HG02852 (cell line): Measurements from ENCODE around the gene SLC16A7.
A peak's percentile ranks its signal among the peaks of the same experiment; 100 is the strongest.
"Not testable (repeated sequence)": the region's sequence is repeated elsewhere in the genome, so short reads cannot be mapped to it uniquely, and the experiment has no call there.

Experiments used
- ATAC-seq: cut with Tn5 transposase; IDR thresholded peaks from one replicate; pipeline ENCODE4 v1.9.1; 2021; ENCODE audit warnings: mild to moderate bottlenecking, moderate library complexity; ENCODE audit not compliant: unreplicated experiment

The SLC16A7 gene

DNA sequence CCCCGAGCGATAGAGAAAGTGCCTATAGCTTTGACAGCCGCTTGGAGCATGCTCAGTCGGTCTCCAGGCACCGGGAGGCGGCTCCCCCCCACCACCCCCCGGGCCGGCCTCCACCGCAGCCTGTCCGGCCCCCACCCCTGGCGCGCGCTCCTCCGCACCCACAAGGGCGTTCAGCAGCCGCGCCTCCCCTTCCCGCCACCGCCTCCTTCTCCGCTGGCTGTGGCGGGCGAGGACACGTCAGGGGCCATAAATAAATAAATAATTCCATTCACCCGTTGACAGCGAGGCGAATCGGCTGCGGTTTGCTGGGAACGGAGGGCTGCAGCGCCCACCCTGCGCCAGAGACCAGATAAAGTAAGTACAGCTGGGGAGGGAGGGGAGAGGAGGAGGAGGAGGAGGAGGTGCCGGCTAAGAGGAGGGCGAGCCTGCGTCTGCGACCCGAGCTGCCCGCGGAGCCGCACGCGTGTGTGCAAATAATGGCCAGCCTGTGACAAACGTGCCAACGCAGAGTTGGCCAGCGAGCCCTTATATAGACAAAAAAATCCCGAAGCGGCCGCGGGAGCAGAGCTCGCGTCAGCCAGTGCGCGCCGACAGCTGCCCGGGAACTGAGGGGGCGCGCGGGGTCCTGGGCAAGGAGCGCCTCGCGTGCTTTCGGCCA lies at the start of gene SLC16A7:
TSS of gene SLC16A7 (plus strand) at position 147 of the 658 bp plus-strand sequence. CDS start 108,773 bp downstream, outside the sequence.
- ATAC-seq, result peak; percentile 57

DNA sequence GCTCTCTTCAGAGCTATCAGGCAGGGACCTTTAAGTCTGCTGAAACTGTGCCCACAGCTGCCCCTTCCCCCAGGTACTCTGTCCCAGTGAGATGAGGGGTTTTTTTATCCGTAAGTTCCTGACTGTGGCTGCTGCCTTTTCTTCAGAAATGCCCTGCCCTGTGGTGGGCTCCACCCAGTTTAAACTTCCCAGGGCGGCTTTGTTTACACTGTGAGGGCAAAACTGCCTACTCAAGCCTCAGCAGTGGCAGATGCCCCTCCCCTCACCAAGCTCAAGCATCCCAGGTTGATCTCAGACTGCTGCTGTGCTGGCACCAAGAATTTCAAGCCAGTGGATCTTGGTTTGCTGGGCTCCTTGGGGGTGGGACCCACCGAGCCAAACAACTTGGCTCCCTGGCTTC lies 46.9 kb upstream of the SLC16A7 start:
- ATAC-seq, result no peak

DNA sequence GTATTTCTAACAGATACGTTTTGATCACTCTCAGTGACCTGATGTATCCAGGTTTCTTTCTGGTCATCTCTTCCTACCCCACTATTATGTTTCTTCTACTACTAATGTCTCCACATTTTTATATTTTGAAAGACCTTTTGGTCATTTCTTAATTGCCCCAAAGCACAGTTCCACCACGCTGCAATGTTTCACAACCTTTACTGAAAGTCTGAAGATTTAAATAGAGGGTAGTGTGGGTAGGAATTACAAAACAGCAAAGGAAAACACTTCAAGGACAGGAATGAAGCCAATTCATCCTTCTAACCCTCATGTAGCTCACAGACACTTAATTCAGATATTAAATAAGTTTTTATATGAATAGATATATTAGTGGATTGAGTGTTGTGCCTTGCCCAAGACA lies 36.1 kb upstream of the SLC16A7 start:
- ATAC-seq, result no peak

DNA sequence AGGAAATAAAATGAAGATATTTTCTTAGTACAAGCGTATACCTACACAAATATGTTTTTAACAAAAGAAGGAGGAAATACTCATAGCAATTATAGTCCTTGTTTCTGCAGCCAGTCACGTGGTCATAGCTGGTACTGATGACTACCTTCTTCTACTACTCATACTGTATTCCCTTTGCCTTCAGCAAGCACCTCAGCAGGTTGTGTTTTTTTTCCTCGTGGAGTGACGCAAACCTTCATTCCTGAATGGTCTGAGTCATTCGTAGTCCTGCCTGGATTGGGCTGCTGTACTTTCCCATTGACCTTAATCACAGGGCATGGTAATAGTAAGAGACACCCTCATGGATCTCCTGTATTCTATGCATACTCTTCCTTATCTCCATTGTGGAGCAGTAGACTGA lies 25.7 kb upstream of the SLC16A7 start:
- no peak for ATAC-seq

DNA sequence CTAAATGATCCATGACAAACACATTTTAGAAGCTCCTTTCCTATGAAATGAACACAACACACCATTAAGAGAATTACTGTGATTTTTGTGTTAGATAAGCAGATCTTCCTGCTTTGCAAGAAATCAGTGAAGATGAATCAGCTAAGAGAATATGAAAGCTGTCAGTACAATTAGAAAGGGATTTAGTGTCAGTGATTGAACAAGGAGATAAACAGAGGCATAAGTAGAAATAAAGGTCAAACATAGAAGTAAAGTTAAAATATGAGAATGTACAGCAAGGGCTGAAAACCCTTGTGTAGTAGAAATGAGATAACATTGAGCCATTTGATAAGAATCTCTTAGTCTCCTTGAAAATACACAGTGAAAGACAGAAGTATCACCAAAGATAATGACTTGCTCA lies 21.4 kb upstream of the SLC16A7 start:
- no peak for ATAC-seq

- ATAC-seq, result no peak
These were observed 20.0 kb upstream of the SLC16A7 start for GRCh38 chr12:59575826-59576225.

- no peak for ATAC-seq
These were observed 17.6 kb upstream of the SLC16A7 start for GRCh38 chr12:59578254-59578653.

DNA sequence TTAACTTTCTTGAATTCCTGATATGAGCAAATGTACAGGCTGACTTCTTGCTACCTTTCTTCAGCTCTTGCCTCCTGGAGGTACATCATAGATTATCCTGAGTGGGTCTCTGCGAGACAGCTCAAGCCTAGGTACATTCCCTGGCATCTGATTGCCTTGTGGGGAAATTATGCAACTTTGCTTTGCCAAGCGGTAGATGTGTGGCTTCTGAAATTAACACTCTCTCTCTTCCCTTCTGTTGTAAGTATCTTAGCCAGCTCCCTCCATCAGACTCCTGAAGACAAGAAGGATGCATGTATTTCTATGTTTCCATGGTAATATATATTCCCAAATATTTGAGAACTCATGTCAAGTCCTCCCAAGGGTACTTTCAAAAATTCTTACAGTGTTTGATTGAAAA lies 16.2 kb upstream of the SLC16A7 start:
- no peak for ATAC-seq

GRCh38 chr12:59580050-59580449 lies 15.8 kb upstream of the SLC16A7 start:
- no peak for ATAC-seq

GRCh38 chr12:59583003-59583712 lies 12.7 kb upstream of the SLC16A7 start:
- no peak for ATAC-seq

- no peak for ATAC-seq
These were observed 8.1 kb upstream of the SLC16A7 start for GRCh38 chr12:59587710-59588109.

DNA sequence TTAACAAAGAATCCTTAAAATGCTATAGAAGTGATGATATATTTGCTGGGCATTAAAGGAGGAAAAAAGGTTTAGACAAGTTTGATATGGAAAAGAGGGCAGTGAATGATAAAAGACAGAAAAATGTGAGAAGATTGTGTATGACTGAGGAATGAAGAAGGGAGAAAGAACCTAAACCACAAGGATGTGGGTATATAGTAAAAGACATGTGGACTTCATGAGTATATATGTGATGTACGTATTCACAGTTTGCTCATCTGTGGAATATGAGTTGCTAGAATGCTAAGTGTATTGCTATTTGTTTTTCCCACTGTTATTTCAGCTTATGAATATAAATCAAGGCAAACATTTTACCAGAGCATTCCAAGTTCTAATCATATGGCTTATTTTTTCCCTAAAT lies 2.1 kb upstream of the SLC16A7 start:
- ATAC-seq, result no peak

GRCh38 chr12:59594943-59595500 lies 807 bp upstream of the SLC16A7 start:
- no peak for ATAC-seq

DNA sequence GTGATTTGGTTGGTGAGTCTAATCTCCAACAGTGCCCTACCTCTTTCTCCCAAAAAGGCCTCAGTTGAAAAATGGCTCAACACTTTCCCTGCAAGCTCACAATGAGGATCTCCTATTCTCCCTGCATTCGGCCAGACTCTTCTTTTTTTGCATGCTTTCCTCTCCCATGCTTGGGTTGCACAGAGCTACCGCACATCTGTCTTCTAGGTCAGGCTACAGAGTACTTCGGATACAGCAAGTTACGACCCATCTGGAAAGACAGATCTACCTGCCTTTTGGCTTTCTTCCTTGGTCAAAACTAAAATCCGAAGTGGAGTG lies 305 bp upstream of the SLC16A7 start:
- ATAC-seq, result no peak

- ATAC-seq, result peak; percentile 43
These were observed 1.6 kb downstream of the SLC16A7 start for GRCh38 chr12:59597385-59597781.

DNA sequence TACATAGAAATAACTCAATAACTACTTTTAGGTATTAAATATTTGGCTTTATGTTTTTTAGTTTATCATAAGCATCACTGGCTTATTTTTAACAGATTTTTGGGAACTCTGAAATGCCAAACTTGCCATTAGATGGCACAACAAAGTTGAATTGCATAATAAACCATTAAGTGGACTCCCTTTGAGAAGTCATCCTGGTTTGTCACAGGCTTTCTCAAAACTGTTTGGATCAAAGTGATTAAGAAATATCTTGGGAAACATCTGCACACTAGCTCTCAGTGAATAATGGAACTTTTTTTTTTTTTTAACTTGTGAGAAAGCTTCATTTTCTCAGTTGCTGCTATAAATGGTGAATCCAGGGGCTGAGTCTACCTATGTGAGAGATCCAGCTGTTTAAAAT lies 4.3 kb downstream of the SLC16A7 start:
- no peak for ATAC-seq

DNA sequence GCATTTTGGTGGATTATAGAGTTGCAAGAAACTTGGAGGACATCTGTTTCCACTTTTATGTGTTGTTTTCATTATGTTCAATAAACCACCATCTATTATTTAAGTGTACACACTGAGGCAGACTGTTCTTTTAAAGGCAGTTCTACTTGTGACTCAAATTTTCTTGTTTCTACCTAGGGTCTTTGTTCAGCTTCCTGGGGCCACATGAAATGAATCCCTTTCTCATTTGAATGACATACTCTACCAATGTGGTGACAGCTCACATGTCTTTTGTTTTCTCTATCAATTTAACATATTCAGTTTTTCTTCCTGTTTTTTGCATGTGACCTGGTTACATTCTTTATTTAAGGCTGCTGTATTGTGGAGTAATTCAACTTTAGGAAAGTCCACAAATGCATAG lies 7.9 kb downstream of the SLC16A7 start:
- ATAC-seq, result no peak

DNA sequence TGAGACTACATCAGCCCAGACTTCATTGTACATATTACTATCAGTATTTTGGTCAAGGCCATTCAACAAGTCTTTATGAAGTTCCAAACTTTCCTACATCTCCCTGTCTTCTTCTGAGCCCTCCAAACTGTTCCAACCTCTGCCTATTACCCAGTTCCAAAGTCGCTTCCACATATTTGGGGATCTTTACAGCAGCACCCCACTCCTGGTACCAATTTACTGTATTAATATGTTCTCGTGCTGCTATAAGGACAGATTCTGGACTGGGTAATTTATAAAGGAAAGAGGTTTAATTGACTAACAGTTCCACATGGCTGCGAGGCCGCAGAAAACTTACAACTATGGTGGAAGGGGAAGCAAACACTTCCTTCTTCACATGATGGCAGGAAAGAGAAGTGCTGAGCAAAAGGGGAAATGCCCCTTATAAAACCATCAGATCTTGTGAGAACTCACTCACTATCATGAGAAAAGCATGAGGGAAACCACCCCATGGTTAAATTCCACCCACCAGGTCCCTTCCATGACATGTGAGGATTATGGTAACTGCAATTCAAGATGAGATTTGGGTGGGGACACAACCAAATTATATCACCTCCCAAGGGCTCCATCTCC lies 17.1 kb downstream of the SLC16A7 start:
- not testable (repeated sequence) for ATAC-seq

GRCh38 chr12:59615392-59616165 lies 19.8 kb downstream of the SLC16A7 start:
- ATAC-seq, result no peak

DNA sequence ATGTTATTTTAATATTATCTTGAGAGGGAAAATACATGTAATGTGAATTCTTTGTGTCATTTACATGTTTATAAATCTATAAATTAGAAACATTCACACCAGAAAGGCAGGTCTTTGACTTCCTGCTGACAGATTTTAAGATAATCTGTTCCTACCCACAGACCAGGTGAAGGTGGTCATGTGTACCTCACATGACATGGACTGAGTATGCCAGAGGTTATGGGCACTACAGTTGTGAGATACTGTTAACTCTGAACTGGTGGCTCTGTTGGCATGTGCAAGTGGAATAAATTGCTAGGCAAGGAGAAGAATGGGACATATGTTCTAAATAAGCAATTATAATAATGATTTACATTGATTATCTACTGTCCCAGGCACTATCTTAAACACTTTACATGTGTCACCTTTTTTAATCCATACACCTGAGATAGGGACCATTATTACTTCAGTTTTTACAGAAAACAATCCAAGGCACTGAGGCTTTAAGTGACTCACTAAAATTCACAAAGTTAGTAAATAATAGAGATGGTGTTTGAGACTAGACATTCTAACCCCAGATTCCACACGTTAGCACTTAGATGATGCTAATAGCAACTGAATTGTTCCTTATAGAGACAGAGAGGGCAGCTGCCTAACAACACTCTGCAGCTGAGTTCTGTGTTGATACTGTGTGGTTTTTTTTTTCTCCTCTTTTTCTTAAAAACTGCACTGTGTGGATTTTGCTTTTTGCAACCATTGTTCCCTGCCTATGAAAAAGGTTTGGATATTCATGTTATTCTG lies 23.8 kb downstream of the SLC16A7 start:
- ATAC-seq, result peak; percentile 37

GRCh38 chr12:59620326-59620725 lies 24.5 kb downstream of the SLC16A7 start:
- peak; percentile 41 for ATAC-seq
